SIG-M5 treated with dmso at 0.1 percent for 504 hours (cell line): ENCODE results near the gene CDHR5.
"Not testable (repeated sequence)": the region's sequence is repeated elsewhere in the genome, so short reads cannot be mapped to it uniquely, and the experiment has no call there.

ENCODE experiments used
- DNase-seq: peaks from one replicate; lab custom pipeline; 2025; ENCODE audit not compliant: unreplicated experiment; lab: John Stamatoyannopoulos, UW

CDHR5 gene

DNA sequence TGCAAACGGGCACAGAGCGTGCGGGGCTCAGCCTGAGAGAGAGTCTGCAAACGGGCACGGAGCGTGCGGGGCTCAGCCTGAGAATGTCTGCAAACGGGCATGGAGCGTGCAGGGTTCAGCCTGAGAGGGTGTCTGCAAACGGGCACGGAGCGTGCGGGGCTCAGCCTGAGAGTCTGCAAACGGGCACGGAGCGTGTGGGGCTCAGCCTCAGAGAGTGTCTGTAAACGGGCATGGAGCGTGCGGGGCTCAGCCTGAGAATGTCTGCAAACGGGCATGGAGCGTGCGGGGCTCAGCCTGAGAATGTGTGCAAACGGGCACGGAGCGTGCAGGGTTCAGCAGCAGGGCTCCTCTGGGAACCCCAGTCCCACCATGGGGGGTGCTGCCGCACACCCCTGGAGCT is 35.0 kb downstream of the CDHR5 start:
- no peak for DNase-seq

DNA sequence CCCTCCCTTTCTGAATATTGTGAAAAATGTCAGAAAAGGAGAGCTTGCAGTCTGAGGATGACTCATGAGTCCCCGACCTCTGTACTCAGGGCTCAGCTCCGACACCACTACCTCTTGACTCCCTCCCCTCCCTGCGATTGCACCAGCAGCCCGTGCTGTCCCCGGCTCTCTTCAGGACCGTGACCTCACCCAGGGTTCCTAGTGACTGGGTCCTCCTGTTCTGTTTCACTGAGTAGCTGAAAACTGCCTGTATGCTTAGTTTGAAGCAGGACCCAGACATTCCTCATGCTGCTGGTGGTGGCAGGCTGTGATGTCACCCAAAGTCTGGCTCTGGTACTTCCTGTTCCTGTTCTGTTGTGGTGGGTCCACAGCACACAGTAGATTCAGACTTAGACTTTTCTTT is 36.8 kb downstream of the CDHR5 start:
- peak; percentile 88 for DNase-seq

DNA sequence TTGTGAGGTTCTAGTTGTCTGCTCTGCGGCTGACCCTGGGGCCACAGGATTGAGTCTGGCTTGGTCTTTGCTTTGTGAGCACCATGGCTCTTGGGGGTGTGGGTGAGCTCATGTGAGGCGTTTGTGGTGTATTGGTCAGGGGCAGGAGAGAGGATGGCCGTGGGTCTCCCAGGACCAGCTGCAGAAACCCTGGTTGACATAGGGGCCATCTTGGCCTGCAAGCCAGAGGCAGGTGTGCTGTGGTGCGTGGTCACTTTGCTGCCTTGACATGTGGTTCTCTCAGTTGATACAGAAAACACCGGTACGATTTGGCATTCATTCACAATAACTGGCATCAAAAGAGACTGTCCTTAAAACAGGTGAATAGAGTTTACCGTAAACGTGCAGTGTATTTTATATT is 37.2 kb downstream of the CDHR5 start:
- no peak for DNase-seq

DNA sequence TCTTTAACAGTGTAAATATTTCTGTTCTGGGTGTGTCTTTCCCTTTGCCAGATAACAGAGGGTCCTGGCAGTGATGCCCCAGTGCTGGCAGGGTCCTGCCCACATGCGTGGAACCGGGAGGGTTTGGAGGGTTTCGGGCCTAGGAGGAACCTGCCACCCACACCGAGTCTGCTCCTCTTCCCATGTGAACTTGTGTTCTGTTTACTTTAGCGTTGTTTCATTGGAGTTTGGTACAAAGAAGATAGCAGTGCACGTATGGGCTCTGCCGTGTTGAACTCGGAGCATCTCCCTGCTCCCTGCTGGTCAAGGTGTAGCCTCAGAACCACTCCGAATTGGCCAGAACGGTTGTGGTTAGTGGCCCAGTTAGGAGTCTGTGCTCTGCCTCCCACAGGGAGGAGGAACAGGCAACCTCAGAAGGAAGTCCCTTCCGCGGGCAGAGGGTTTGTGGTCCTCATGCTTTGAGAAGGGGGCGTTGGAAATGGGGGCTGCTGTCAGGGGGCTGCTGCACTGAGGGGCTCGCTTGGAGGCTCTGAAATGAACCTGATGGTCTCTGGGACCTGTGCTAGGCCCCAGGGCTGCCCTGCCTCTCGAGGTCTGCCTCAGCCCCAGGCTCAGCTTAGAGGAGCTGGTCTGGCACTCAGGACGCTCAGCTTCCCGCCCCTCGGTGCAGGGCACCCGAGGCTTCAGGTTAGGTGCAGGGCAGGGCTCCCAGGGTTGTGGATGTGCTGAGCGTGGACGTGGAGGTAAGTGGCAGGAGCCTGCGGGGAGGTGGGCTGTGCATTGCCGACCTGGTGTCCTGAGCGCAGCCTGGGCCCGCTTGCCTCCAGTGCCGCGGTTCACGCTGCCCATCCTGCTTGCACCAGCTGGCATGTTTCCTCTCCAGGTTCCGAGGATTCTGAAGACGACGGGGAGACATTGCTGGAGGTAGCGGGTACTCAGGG is 38.1 kb downstream of the CDHR5 start:
- DNase-seq = no peak

DNA sequence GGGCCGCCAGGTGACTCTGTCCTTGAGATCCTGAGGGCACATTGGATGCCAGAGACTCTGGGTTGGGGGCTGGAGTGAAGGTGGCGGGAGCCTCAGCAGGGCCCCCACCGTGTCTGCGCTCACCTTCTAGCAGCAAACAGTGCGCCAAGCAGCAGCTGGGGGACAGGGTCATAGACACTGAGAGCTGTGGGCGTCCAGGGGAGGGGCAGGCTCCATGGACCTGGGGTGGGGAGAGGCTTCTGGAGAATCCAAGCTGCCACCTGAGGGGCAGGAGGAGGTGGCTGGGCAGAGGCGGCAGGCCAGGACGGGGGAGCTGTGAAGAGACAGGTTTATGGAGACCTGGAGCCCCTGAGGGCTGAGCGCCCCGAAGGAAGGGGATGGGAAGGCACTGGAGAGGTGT is 40.5 kb downstream of the CDHR5 start:
- no peak for DNase-seq

DNA sequence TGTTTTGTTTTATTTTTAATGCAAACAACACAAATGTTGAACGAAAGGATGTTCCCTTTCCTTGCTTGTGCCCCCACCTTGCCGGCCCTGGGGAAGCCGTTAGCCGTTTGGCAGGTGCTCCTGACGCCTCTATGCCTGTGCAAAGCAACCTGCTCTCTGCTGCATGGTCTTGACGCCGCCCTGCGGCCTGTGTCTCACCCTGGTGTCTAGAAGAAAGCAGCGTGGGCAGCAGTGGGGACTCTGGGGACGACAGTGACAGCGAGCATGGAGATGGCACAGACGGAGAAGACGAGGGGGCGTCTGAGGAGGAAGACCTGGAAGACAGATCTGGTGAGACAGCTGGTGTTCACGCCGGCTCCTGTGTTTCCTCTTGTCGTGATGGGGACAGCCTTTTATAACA is 43.0 kb downstream of the CDHR5 start:
- no peak for DNase-seq

DNA sequence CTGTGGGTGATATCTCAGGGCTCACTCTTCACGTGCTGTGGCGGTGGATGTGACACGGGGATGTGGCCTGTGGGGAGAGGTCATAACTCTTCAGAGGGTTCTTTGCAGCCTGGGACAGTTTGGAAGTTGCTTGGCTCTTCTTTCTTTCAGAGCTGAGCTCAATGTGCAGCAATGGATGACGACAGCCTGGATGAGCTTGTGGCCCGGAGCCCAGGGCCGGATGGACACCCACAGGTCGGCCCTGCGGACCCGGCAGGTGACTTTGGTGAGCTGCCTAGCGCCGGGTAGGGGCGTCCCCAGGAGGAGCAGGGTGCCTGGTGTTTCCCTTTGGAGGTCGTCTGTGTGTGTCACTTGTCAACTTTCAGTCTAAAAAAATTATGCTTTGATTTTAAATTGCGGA is 43.4 kb downstream of the CDHR5 start:
- DNase-seq = no peak

DNA sequence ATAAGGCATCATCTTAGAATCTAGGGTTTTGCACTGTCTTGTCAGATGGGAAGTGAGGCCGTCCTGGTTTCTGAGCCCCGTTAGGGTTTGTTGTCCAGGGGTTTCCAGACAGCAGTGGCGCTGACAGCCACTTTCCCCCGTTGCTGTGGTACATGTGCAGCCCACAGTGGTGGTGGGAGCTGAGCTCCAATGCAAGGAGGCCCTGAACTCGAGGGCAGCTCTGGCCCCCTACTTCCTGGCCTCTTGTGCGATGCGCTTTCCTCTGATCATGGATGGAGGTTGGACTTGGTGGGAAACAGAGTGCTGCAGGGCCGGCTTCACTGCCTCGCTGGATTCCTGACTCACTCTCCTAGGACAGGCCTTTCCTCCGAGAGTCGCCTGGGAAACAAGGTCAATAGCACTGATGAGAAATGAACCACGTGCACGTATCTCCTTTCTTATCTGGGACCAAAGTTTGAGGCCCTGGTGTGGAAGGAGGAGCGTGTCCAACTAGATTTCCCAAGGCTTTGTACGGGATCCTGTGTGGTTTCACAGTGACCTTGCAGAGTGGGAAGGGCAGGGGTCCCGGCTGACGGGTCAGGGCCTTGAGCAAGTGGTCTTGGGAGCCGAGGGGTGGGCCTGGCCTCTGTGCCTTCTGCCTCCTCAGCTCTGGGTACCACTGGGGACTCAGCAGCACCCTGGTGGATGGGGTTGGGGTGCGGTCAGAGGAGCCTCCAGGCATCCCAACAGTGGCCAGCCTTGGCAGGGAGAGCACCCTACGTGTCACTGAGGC is 44.7 kb downstream of the CDHR5 start:
- no peak for DNase-seq

DNA sequence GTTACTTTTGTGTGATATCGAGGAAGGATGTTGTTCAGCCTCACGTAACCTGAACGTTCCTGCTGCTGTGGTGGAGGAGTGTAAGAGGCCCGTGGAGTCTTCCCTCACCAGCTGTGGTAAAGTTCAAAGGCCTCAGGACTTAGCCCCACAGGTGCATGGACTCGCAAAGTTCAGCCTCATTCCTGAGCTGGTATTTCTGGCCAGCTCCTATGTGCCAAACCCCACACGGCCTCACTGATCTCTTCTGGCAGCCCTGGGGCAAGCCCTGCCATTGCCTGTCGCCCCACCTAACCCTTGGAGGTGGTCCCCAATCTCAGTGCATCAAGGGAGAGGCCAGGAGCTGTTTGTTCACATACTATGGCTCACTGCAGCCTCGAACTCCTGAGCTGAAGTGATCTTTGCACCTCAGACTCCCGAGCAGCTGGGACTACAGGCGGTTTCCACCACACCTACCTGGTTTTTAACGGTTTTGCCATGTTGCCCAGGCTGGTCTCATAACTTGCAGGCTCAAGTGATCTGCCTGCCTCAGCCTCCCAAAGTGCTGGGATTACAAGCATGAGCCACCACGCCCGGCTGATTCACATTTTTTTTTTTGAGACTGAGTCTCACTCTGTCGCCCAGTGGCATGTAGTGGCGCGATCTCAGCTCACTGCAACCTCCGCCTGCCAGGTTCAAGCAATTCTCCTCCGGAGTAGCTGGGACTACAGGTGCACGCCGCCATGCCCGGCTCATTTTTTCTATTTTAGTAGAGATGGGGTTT is 46.3 kb downstream of the CDHR5 start:
- no peak for DNase-seq

DNA sequence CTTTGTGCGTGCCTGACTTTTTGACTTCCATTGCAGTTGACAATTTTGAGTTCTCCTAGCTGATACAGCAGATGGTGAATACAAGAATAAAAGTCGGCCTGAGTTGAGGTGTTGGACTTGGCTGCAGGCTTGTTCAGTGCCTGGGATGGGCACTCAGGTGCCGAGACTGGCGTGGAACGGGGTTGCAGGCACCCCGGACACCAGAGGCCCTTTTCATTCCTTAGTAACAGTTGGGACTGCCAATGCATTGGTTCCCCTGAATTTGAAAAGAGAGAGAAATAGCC is 47.2 kb downstream of the CDHR5 start:
- no peak for DNase-seq

DNA sequence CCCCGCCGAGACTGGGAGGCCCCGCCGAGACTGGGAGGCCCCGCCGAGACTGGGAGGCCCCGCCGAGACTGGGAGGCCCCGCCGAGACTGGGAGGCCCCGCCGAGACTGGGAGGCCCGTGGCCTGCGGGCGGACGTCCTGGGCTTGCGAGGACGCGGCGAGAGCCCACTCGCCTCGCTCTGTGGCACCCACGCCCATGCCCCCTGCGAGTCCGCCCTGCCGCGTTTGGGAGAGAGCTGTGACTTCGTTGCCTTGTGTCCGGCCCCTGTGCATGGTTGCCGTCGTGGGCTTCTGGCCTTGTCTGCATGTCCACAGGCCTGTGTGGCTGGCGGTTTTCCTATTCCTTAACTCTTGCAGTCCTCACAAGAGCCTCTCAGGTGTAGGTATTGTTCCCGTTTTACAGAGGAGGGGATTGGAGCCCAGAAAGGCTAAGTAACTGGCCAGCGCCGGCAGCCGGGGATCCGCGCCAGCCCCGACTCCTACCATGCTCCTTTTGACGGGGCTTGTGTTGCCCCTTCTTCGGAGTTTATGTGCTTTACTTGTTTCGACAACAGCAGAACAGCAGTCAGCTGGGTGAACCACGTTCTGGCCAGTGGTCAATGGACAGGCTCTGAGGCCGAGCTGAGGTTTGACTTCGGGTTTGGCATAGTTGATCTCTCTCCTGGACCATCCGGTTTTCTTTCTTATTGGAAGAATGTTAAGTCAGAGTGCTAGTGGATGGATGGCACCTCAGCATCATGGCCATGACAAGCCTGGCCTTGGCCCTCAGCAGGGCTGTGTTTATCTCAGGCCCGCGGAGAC is 47.7 kb downstream of the CDHR5 start:
- DNase-seq = no peak

DNA sequence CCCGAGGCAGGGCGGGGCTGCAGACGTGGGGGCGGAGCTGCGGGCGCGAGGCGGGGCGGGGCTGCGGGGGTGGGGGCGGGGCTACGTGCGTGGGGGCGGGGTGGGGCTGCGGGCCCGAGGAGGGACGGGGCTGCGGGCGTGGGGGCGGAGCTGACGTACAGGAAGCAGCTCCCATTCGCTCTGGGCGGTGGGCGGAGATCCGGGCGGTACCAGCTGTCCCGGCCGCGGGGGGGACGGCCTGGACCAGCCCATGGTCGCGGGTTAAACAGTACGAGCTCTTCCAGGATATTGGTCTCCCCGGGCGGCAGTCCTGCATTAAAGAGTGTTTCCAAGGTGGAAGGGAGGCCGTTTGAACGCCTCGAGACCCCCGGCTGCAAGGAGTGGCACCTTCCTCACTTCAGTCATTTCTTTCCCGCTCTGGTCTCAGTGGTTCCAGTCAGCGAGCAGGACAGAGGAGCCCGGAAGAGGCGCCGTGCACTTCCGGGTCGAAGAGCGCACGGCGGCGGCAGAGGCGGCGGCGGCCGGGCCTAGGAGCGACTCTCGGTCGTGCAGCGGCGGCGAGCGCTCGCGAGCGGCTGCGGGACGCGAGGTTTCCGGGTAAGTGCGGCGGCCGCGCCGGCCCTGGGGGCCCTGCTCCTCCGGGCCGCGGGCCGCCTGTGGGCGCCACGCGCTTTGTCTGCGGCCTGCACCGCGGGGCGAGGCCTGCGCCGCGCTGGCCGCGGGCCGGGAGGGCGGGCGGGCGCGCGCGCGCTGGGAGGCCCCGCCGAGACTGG is 48.6 kb downstream of the CDHR5 start, which contains the start of gene PHRF1:
TSS of gene PHRF1 (plus strand) at position 475 of the 773 bp plus-strand sequence. CDS start 5,043 bp downstream, outside the sequence.
- peak; percentile 88 for DNase-seq

DNA sequence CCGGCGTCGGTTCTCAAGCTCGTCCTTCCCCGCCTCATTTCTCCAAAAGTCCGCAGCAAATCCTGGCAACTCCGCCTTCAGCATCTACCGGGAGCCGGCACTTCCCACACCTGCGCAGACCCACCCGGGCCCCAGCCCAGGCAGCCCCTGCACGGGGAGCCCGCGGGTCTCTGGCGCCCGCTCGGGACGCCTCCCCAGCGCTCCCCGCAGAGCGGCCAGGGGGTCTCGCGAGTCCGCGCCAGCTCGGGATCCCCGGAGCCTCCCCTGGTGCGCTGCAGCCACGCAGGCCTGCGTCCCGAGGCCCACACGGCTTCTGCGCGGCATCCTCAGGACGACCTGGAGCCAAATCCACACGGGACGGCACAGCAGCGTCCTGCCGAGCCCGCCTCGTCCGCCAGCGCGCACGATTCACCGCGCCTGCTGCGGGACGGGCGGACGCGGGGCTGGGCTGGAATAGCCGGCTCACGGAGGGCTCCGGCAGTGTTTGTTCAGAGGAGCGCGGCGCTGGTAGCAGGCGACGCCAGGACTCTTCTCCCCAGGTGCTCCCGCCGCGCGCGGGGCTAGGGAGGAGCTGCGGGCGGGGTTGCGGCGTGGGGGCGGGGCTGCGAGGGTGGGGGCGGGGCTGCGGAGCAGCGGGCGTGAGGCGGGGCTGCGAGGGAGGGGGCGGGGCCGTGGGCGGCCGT is 49.3 kb downstream of the CDHR5 start:
- peak; percentile 43 for DNase-seq

DNA sequence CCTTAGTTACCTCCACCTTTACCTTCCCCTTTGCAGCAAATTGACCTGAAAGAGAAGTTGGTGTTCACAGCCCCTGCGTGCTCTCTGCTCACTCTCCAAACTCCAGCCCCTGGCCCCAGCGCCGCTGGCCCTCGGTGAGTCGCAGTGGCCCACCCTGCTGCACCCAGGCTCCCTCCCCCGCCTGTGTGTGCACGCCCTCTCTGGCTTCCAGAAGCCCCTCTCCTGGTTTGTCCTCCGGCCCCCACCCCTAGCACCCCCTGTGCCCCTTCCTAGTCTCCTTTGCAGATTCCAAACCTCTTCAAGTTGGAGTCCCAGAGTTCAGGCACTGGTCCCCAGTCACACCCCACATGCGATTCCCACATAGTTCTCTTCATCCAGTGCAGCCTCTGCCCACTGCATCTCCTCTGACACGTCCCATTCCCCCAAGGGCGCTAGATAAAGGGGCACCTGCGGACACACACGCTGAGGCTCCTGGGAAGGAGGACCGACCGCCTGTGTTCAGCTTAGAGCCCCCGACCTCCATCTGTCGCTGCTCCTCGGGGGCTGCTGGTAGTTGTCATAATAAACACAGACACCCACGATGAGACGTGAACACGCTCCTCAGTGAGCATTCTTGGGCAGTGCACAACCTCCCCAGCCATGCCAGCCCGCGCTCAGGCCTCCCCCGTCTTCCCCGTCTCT is 50.0 kb downstream of the CDHR5 start:
- DNase-seq = no peak

DNA sequence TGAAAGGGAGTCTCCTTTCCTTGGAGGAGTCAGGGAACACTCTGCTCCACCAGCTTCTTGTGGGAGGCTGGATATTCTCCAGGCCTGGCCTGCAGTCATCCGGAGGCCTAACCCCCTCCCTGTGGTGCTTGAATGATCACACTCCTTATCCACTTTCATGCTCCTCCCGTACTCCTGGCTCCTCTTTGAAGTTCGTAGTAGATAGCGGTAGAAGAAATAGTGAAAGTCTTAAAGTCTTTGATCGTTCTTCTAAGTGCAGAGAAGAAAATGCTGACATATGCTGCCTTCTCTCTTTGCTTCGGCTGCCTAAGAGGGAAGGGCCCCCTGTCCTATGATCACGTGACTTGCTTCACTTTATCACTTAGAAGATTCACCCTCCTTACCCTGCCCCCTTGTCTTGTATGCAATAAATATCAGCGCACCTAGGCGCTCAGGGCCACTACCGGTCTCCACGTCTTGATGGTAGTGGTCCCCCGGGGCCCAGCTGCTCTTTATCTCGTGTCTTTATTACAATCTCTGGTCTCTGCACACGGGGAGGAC is 50.7 kb downstream of the CDHR5 start:
- not testable (repeated sequence) for DNase-seq

DNA sequence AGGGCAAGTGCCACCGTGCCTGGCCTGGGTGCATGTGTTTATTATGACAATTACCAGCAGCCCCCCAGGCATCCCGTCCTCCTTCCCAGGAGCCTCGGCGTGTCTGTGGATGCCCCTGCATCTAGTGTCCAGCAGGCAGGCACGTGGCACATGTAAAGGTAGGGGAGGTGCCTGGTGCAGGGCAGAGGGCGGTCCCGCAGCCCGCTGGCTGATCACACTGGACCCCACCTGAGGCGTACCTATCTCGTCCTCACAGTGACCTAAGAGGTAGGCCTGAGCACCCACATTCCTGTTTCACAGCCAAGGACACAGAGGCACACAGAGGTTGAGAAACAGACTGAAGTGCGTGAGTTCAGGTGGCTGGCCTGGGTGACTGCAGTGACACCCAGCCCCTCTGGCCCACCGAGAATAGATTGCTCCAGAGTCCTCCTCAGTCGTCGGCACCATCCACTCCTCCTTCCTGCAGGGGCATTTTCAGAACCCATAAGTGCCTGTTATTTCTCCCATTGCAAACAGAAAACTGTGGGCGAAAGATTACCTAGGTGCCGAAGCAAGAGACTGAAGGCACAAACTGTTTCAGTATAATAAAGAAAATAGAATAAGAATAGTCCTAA is 51.5 kb downstream of the CDHR5 start:
- no peak for DNase-seq

DNA sequence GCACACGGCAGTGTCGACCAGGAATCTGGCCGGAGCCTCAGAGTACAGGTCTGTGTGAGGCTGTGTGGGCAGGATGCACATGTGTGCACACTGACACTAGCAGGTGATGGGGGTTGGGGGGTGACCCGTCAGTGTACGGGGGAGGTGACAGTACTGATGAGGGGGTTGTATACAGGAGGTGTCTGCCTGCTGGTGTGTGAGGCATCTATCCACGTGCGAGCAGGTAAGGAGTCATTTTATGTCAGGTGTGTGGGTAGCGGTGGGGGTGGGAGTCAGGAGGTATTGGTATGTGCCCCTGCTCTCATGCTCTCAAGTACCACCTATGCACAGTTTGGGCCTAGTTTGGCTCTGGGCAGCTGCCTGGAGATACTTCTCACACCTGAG is 53.0 kb downstream of the CDHR5 start:
- no peak for DNase-seq
